Bronchial epithelial cell (primary cell): Measurements from ENCODE around the gene NCR1. TPM values are rescaled to one million over a fixed set of nuclear protein-coding genes. Genes with fewer than 3 reads are reported as not detected.
"Not testable (repeated sequence)": the region's sequence is repeated elsewhere in the genome, so short reads cannot be mapped to it uniquely, and the experiment has no call there.

Source experiments
- DNase-seq: peaks from one replicate; pipeline ENCODE4 v3.0.0-alpha.2; 2010; ENCODE audit warnings: low read depth
- FAIRE-seq: peaks from 2 replicates; lab custom pipeline; 2011; peaks lifted over from hg19 to GRCh38; lab: Jason Lieb, UNC
- H3K27me3 ChIP-seq: 2 replicates; pipeline ENCODE4 v1.5.1; 2011; ENCODE audit warnings: low read length; ENCODE audit not compliant: control insufficient read depth, insufficient read depth
- H3K36me3 ChIP-seq: 2 replicates; pipeline ENCODE4 v1.5.1; 2011; ENCODE audit warnings: low read length; ENCODE audit not compliant: control insufficient read depth, insufficient read depth
- H3K4me3 ChIP-seq: 2 replicates; pipeline ENCODE4 v1.5.1; 2011; ENCODE audit warnings: mild to moderate bottlenecking, low read depth, low read length, control low read depth
- total RNA-seq: library from RNA; depleted of rRNA; stranded (reverse); fragments of >200 nt; gene quantifications from 2 replicates; pipeline ENCODE4 v1.2.1, GENCODE V29; 2014
- TF ChIP-seq, protein P1 (sequence below): IDR thresholded peaks from 2 replicates; pipeline ENCODE4 v1.5.1; 2011; ENCODE audit warnings: mild to moderate bottlenecking, moderate library complexity, low read length, control low read depth, inconsistent platforms; ENCODE audit not compliant: insufficient read depth, severe bottlenecking

The NCR1 gene
- total RNA-seq, 1 donor from 2014 or later, result not detected

DNA sequence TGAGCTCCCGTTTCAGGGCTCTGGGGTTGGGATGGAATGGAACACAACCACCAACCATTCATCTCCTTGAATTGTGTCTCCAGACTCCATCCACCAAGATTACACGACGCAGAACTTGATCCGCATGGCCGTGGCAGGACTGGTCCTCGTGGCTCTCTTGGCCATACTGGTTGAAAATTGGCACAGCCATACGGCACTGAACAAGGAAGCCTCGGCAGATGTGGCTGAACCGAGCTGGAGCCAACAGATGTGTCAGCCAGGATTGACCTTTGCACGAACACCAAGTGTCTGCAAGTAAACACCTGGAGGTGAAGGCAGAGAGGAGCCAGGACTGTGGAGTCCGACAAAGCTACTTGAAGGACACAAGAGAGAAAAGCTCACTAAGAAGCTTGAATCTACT, 16.4 kb upstream of the NCR1 start:
- H3K36me3 ChIP-seq, result no peaks in the 10 kb centered on the region
- H3K4me3 ChIP-seq, result no peak overlapping the region
- no peak for DNase-seq
- TF ChIP-seq, protein P1, sequence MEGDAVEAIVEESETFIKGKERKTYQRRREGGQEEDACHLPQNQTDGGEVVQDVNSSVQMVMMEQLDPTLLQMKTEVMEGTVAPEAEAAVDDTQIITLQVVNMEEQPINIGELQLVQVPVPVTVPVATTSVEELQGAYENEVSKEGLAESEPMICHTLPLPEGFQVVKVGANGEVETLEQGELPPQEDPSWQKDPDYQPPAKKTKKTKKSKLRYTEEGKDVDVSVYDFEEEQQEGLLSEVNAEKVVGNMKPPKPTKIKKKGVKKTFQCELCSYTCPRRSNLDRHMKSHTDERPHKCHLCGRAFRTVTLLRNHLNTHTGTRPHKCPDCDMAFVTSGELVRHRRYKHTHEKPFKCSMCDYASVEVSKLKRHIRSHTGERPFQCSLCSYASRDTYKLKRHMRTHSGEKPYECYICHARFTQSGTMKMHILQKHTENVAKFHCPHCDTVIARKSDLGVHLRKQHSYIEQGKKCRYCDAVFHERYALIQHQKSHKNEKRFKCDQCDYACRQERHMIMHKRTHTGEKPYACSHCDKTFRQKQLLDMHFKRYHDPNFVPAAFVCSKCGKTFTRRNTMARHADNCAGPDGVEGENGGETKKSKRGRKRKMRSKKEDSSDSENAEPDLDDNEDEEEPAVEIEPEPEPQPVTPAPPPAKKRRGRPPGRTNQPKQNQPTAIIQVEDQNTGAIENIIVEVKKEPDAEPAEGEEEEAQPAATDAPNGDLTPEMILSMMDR, result no peak
- no peaks in the 10 kb centered on the region for H3K27me3 ChIP-seq
- FAIRE-seq, result no peak

DNA sequence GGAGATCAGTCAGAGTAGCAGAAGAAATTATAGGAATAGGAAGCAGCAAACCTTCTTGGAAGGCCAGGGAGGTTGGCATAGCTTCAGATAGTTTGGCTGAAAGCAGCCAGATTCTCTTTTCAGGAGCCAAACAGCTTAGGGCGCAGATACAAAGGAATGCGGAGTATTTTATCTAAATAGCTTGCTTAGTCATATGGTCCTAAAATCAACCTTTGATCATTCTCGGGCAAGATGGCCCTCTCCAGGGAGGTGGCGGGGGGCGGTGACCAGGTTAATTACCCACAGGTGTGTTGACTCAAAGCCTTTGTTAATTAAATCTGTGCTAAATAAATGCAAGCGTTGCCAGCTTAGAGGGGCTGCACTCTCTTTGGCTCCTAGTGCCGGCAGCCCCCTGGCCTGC, 12.5 kb upstream of the NCR1 start:
- Histone ChIP-seq H3K27me3 (no peaks in the 10 kb centered on the region), H3K4me3 (no peak overlapping the region), H3K36me3 (no peaks in the 10 kb centered on the region)
- no peak for FAIRE-seq
- no peak for DNase-seq
- TF ChIP-seq, protein P1, result no peak

DNA sequence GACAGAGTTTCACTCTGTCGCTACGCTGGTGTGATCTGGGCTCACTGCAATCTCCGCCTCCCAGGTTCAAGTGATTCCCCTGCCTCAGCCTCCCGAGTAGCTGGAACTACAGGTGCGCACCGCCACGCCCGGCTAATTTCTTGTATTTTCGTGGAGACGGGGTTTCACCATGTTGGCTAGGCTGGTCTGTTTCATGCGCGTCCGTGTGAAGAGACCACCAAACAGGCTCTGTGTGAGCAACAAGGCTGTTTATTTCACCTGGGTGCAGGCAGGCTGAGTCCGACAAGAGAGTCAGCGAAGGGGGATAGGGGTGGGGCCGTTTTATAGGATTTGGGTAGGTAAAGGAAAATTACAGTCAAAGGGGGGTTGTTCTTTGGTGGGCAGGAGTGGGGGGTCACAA, 11.8 kb upstream of the NCR1 start:
- FAIRE-seq, DNase-seq, H3K27me3 ChIP-seq: not testable (repeated sequence)

DNA sequence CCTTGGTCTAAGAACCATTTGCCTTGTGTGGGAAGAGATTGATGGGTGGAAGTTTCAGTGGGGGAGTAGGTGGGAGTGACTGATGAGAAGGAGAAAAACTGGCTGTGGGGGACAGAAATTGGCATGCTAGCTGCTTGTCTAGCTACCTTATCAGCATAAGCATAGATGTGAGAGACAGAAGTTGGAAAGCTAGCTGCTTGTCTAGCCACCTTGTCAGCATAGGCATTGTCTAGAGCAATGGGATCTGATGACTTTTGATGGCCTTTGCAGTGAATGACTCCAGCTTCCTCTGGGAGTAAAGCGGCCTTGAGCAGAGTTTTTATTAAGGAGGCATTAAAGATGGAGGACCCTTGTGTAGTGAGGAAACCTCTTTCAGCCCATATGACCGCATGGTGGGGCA, 9.9 kb upstream of the NCR1 start:
- H3K27me3 ChIP-seq, result no peaks in the 10 kb centered on the region
- FAIRE-seq, result no peak
- TF ChIP-seq, protein P1, result no peak

More for the DNA sequence above, 11.8 kb upstream of the NCR1 start:
- not testable (repeated sequence) for H3K4me3 ChIP-seq, H3K36me3 ChIP-seq

DNA sequence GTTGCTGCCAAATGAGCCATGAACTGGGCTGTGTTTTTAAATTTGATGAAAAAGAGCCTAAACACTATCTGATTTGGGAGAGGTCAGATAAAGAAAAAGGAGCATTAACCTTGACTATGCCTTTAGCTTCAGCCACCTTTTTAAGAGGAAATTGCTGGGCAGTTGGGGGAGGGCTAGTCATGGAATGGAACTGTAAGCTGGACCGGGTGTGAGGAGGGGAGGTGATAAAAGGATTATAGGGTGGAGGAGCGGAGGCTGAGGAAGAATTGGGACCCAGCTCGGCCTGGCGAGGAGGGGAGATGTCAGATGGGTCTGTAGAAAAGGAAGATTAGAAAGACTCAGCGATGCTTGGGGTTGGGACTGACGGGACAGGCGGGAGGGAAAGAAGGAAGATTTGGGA, 7.3 kb upstream of the NCR1 start:
- H3K36me3 ChIP-seq, DNase-seq, FAIRE-seq, H3K27me3 ChIP-seq, H3K4me3 ChIP-seq: not testable (repeated sequence)

More for the DNA sequence above, 9.9 kb upstream of the NCR1 start:
- no peak for DNase-seq
- Histone ChIP-seq H3K4me3 (no peak overlapping the region), H3K36me3 (no peaks in the 10 kb centered on the region)

DNA sequence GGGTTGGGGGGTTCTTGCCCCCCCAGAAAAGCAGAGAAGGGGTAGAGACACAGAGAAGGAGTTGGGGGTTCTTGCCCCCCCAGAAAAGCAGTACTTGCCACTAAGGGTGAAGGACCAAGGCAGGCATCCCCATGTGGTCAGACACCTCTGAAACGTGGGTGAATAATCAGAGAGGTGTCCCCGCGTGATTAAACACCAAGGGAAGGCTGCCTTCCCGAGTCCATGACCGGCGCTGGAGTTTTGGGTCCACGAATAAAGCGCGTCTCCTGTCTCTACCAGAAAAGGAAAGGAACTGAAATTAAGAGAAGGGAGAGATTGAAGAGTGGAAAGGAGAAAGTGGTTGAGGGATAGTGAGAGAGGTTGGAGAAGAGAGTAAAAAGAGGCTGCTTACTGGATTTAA, 6.3 kb upstream of the NCR1 start:
- H3K36me3 ChIP-seq, FAIRE-seq, H3K4me3 ChIP-seq, DNase-seq, H3K27me3 ChIP-seq: not testable (repeated sequence)

DNA sequence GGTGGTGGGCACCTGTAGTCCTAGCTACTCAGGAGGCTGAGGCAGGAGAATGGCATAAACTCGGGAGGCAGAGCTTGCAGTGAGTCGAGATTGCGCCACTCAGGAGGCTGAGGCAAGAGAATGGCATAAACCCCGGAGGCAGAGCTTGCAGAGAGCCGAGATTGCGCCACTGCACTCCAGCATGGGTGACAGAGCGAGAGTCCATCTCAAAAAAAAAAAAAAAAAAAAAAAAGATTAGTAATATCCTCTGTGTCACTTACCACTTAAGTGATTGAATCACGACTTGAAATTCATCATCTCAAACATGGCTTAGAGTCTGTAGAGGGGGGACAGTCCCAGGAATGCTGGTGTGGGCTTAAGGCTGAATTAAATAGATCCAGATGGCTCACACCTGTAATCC, 4.8 kb upstream of the NCR1 start:
- not testable (repeated sequence) for H3K4me3 ChIP-seq, H3K36me3 ChIP-seq, H3K27me3 ChIP-seq, DNase-seq, FAIRE-seq

DNA sequence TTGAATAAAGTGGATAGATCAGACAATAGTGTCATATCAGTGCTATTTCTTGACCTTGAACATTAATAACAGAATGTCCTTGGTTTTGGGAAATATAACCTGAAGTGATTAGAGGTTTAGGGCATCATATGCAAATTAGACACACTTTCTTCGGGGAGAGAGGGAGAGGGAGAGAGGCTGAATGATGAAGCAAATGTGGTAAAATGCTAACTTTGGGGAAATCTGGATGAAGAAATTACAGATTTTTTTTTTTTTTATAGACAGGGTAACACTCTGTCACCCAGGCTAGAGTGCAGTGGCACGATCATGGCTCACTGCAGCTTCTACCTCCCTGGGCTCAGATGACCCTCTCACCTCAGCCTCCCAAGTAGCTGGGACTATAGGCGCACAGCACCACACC, 3.9 kb upstream of the NCR1 start:
- Histone ChIP-seq H3K4me3 (no peak overlapping the region), H3K36me3 (no peaks in the 10 kb centered on the region), H3K27me3 (no peaks in the 10 kb centered on the region)
- DNase-seq (no peak), FAIRE-seq (no peak)
- TF ChIP-seq, protein P1, result no peak
